GM23248 (cell line): ENCODE measurements around the gene LRMDA.

Experiments
- EZH2 ChIP-seq: fragments of 200-600 bp; sonication (generic); IDR thresholded peaks from 2 replicates; pipeline ENCODE4 v1.6.1; 2018; ENCODE audit warnings: antibody characterized with exemption, mild to moderate bottlenecking; ENCODE audit not compliant: insufficient read depth, poor library complexity, severe bottlenecking
- EZH2phosphoT487 ChIP-seq: fragments of 200-600 bp; sonication (generic); IDR thresholded peaks from 2 replicates; pipeline ENCODE4 v1.6.1; 2018; ENCODE audit warnings: antibody characterized with exemption, moderate library complexity, mild to moderate bottlenecking, low read depth; ENCODE audit not compliant: insufficient read depth

DNA sequence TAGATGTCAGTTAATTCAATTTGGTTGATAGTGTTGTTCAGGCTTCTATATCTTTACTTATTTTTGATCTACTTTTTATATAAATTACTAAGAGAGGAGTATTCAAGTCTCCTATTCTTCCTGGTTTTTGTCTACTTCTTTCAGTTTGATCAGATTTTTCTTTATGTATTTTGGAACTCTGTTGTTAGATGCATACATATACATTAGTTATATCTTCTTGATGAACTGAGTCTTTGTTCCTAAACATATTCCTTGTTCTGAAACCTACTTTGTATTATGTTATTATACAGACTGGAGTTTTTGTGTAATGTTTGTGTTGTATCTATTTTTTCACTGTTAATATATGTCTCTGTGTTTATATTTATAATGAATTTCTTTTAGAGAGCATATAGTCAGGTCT, 118.8 kb downstream of the LRMDA start:
- TF ChIP-seq EZH2 (no peak), EZH2phosphoT487 (no peak)
